HG03280 (cell line): ENCODE results near the gene ACTN1.

Source experiments
- ATAC-seq: cut with Tn5 transposase; IDR thresholded peaks from one replicate; pipeline ENCODE4 v1.9.1; 2021; ENCODE audit warnings: mild to moderate bottlenecking, moderate library complexity; ENCODE audit not compliant: unreplicated experiment

Gene ACTN1

GRCh38 chr14:68951800-68952530 lies 27.1 kb downstream of the ACTN1 start:
- ATAC-seq, result no peak

- no peak for ATAC-seq
Observed at GRCh38 chr14:68951035-68951797, 27.9 kb downstream of the ACTN1 start.

DNA sequence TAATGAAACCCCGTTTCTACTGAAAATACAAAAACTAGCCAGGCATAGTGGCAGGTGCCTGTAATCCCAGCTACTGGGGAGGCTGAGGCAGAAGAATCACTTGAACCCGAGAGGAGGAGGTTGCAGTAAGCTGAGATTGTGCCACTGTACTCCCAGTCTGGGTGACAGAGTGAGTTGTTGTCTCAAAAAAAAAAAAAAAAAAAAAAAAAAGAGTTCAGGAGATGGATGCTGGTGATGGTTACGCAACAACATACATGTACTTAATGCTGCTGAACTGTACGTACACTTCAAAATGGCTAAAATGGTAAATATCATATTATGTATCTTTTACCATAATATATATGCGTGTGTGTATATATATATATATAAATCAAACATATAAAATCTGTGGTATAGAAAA lies 29.0 kb downstream of the ACTN1 start:
- no peak for ATAC-seq

DNA sequence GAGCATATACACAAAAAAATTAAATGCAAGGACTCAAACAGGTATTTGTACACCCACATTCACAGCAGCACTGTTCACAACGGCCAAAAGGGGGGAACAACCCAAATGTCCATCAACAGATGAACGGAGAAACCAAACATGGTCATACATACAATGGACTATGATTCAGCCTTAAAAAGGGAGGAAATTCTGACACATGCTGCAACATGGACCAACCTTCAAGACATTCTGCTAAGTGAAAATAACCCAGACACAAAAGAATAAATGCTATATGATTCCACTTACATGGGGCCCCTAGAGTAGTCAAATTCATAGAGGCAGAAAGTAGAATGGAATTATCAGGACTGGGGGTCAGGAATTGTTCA lies 29.5 kb downstream of the ACTN1 start:
- ATAC-seq, result no peak

- no peak for ATAC-seq
Observed at GRCh38 chr14:68948686-68949600, 30.2 kb downstream of the ACTN1 start.

DNA sequence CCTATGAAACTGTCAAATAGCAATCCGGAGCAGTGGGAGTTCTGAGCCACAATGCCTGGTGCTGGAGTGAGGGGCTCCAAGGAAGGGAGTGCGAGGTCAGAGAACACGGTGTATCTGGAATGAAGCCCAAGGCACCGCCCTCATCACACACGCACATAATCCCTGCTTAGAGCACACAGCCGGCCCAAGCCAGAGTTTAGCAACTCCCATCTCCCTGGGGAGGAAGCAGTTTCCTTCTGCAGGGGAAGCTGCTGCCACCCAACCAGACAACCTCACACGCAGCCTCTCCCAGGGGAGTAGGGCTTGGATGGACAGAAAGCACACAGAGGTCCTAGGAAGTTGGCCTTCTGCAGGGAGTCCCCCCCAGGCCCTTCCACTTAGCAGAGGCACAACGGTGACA lies 31.3 kb downstream of the ACTN1 start:
- ATAC-seq, result no peak

GRCh38 chr14:68946489-68946822 lies 32.6 kb downstream of the ACTN1 start:
- no peak for ATAC-seq

DNA sequence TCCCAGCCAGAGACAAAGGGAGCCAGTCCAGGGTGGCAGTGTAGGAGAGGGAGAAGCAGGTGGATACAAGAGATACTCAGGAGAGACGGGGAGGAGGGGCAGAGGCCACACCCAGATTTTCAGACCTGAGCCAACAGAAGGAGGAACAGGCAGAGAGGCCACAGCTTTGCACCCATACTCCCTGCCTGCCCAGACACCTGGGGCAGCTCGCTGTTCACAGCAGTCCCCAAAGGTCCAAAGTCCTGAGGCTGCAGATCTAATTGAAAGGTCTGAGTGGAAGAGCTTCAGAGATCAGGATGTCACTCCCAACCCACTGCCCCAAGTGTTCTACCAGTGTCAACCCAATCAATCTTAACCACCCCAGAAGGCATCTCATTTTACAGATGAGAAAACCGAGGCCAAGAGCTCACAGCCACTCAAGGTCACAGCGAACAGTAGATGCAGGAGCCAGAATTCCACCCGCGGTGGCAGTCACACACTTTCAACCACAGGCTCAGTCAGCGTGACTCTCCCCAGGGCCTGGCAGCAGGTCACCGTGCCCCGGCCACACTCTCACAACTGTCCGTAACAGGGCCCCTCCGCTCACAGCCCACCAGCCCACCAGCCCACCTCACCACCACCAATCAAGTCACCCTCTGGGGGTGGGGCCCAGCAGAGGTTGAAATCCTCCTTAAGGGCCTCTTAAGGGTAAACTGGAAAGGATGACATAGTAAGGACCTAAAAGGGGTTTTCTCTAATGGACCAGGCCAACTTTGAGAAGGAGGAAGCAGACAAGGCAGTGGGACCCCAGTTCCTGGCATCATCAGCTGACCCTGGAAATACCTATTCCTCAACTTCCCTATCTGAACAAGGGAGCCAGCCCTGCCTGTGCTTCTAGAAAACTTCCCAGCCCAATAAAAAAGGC lies 33.3 kb downstream of the ACTN1 start:
- ATAC-seq, result no peak

DNA sequence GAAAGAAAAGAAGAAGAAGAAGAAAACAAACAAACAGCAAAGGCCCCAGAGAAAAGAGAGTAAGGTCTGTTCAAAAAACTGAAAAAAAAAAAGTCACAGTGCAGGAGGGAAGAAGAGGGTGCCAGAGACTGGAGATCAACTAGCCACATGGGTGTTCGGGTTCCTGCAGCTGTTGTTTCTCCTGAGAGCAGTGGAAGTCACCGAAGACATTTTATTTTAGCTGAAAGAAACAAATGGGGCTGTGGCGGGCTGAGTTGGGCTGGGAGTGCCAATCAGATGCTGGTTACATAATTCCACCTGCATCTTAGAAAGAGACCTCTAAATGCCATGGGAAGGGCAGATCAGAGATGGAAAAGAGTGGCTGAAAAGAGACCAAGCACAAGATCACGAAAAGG lies 33.9 kb downstream of the ACTN1 start:
- no peak for ATAC-seq

GRCh38 chr14:68944162-68944561 lies 34.9 kb downstream of the ACTN1 start:
- ATAC-seq, result no peak

DNA sequence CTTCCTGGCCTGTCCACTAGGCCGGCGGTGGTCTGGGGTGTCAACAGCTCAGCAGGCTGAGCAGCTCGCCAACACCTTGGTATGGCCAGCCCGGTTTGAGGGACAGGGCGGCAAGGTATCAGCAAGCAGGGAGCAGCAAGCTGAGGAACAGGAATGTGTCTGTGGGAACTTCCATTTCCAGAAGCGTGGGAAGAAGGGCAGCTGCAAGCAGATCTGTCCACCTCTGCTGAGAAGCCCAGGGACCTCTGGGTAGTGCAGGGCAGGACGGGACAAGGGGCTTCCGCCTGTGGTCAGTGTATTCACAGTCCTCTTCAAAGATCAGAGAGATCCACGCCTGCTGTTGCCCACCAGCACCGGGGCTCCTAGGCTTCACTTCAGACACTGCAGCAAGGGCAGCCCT lies 36.0 kb downstream of the ACTN1 start:
- no peak for ATAC-seq

DNA sequence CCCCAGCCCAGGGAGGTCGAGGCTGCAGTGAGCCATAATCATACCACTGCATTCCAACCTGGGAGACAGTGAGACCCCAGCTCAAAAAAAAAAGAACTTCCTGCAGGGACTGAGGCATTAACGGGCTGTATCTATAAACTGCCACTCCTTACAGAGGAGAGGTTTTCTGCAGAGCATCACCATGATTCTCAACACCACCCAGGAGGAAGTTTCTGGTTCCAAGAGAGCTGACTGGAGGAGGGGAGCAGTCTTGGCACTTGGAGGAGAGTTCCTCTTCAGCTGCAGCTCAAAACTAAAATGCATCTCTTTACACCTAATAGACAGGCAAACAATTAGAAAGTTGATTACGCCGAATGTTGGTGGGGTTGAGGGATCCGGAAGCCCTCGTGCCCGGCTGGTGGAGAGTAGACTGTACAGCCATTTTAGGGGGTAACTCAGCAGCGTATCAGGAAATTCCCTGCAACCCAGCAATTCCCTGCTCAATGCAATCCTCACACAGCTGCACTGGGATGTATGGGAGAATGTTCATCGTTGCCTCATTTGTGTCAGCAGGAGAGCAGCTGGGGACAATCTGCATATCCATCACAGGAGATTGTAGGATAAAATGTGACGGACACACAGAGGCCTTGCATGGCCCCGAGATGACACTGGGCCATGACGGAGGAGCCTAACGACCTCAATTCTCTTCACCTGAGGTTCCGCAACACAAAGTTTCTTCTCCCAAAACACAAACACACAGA lies 36.6 kb downstream of the ACTN1 start:
- no peak for ATAC-seq

DNA sequence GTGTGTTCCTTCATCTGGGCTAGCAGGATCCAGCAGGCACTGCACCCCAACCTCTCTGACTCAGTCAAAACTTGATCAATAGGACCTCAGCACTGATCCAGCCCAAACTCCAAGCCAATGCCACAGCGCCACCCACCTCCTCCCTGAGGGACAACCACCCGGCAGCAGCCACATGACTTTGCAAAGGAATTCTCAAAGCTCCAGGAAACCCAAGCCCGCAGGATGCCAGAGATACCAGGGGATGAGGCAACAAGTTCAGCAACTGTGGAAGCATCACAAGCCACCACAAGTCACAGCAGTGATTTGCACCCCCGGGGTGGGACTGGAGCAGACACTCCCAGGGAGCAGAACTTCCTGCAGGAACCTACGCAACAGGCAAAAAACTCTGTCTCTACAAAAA lies 37.3 kb downstream of the ACTN1 start:
- no peak for ATAC-seq

DNA sequence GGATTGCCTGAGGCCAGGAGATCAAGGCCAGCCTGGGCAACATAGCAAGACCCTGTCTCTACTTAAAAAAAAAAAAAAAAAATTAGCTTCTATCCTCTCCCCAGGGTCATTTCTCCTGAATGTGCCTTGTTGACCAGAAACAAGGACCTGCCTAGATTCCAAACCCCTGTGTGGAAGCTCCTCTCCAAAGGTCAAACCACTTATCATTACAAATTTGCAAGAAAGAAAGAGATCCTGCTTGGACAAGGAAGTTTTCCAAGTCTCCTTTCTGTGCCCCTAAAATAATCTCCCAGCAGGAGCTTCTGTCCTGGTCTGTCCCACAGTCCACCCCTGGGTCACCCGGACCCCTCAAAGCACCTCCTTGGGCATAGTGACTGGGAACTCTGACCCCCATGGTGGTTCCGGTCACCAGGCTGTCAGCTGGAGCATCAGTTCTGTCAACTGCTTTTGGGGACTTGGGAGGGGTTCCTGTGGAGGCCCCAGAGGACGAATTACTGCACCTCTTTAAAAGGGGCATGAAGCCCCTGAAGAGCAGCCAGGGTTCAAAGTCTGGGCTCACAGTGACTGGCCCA lies 38.4 kb downstream of the ACTN1 start:
- ATAC-seq, result no peak

DNA sequence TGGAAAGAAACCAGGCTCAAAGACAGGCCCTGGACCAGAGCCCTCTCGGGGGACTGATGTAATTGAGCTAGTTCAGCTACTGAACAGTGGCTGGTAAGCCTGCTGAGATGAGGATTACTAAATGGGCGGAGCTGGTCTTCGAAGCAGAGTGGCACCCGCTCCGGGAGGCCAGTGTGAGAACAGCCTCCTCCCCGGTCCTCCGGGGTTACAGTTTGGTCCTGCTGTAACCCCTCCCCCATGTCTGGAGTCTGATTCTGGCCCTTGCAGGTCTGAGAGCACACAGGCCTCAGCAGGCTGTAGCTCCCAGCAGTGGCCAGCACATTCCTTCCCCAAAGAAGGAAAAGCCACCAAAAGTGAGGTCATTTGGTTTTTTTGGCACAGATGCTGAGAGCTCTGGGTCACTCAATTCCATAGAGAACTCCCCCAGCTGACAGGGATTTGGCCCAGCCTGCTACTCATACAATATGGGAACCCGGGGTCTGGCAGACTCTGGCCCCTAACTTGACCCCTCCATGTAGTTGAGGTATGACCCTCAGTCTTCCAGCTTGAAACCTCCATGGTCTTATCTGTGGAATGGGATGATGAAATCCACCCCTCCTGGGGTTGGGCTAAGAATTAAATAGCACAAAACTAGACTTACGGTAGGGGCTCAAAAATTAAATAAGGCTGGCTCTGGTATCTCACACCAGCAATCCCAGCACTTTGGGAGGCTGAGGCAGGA lies 39.0 kb downstream of the ACTN1 start:
- ATAC-seq, result no peak

GRCh38 chr14:68939181-68939892 lies 39.8 kb downstream of the ACTN1 start:
- no peak for ATAC-seq

DNA sequence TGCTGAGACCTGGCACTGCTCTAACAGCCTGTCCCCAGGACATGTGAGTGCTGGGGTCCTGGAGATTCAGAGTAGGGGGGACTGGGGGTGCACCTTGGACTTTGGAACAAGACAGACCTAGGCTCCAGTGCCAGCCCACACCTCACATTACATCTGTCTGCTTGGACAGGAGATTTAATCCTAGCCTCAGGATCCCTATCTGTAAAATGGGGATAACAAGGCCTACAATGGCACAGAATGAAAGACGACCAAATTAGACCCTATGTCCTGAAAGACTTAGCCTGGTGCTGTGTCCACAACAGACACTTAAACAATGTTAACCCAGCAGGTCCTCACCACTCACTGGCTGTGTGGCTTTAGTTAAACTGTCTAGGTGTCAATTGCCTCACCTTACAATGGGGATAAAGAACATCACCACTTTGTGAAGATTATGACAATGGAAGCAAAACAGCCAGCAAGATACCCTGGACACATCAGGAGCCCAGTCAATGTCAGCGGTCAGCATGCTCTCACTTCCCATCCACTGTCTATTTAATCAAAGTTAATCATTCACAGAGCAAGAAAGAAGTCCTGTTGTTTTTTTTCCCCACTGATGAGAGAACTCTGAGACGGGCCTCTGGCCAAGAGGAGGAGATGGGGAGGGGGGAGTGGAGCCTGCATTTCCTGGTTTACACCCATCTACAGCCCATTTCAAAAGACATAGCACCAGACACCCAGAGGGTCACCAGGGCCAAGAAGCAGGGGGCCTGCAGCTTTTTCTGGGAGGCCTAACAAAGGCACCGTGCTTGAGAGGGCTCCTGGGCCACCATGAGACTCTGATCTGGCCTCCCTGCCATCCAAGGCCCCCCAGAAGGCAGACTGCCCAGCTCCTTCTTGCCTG lies 40.6 kb downstream of the ACTN1 start:
- ATAC-seq, result no peak
